Activated CD4-positive, alpha-beta T cell treated with anti-CD3 and anti-CD28 coated beads, Interleukin-2, amount 50 U/mL, for 24 hours (primary cell): ENCODE results near the gene LRRC51.
"Not testable (repeated sequence)": the region's sequence is repeated elsewhere in the genome, so short reads cannot be mapped to it uniquely, and the experiment has no call there.

Experiments used
- DNase-seq, 2 donors: peaks; one replicate each; pipeline ENCODE4 v3.0.0-alpha.2; 2020; ENCODE audit warnings: low read depth in 1 of 2, low spot score in 1 of 2

LRRC51 gene

GRCh38 chr11:72103754-72104167, 23.1 kb downstream of the LRRC51 start:
- no peak for DNase-seq

- DNase-seq = no peak
Observed at GRCh38 chr11:72105888-72106287, 25.2 kb downstream of the LRRC51 start, which contains the start of gene TOMT. TOMT (plus strand) TSS chr11:72105924; CDS start chr11:72105952, 28 bp downstream.

- DNase-seq = no peak
Observed at GRCh38 chr11:72111300-72112142, 30.9 kb downstream of the LRRC51 start.

GRCh38 chr11:72112143-72112977, 31.7 kb downstream of the LRRC51 start, which contains the start of gene ANAPC15:
ANAPC15 (minus strand) TSS chr11:72112695; CDS start chr11:72111276, 1,419 bp downstream.
- peak; percentile 98 to 100 for DNase-seq

- no peak for DNase-seq
Observed at GRCh38 chr11:72112978-72113808, 32.5 kb downstream of the LRRC51 start.

GRCh38 chr11:72114570-72114969, 33.9 kb downstream of the LRRC51 start:
- no peak for DNase-seq

- no peak for DNase-seq
Observed at GRCh38 chr11:72116019-72116755, 35.5 kb downstream of the LRRC51 start.

GRCh38 chr11:72119198-72119597, 38.5 kb downstream of the LRRC51 start:
- DNase-seq = no peak

- DNase-seq = no peak
Observed at GRCh38 chr11:72120930-72121329, 40.3 kb downstream of the LRRC51 start.

- no peak for DNase-seq
Observed at GRCh38 chr11:72122607-72123006, 42.0 kb downstream of the LRRC51 start.

GRCh38 chr11:72123117-72123653, 42.5 kb downstream of the LRRC51 start:
- DNase-seq = no peak

- DNase-seq = no peak
Observed at GRCh38 chr11:72124046-72124445, 43.4 kb downstream of the LRRC51 start.

- DNase-seq = no peak
Observed at GRCh38 chr11:72125956-72126355, 45.3 kb downstream of the LRRC51 start.

GRCh38 chr11:72127923-72128322, 47.3 kb downstream of the LRRC51 start:
- no peak for DNase-seq

- DNase-seq = no peak
Observed at GRCh38 chr11:72129381-72129780, 48.7 kb downstream of the LRRC51 start.

- no peak for DNase-seq
Observed at GRCh38 chr11:72132646-72133045, 52.0 kb downstream of the LRRC51 start.

GRCh38 chr11:72135473-72135872, 54.8 kb downstream of the LRRC51 start, which contains the start of gene FOLR3:
FOLR3 (plus strand) TSS chr11:72135725; CDS start chr11:72135953, 228 bp downstream.
- DNase-seq = not testable (repeated sequence)

- DNase-seq = no peak
Observed at GRCh38 chr11:72135891-72136683, 55.4 kb downstream of the LRRC51 start.

- DNase-seq = no peak
Observed at GRCh38 chr11:72136684-72137262, 56.1 kb downstream of the LRRC51 start.
